MCF 10A (cell line): Measurements from ENCODE around the gene POLR3E. TPM values are rescaled to one million over a fixed set of nuclear protein-coding genes. Genes with fewer than 3 reads are reported as not detected.

Source experiments
- BruUV-seq: library from RNA; stranded (reverse); fragments of 400-500 nt; replicated peaks from 2 replicates; lab custom pipeline; 2021; lab: Mats Ljungman, UMichigan
- CTCF ChIA-PET: fragments of 300-600 bp; sonication (Branson Sonifier 250); formaldehyde crosslinking; extraction: SDS; loops from one replicate; lab custom pipeline; 2021; ENCODE audit warnings: antibody characterized with exemption, inconsistent platforms; lab: Yijun Ruan, JAX
- POLR2A ChIA-PET: fragments of 300-600, 350-650 bp; sonication (Branson Sonifier 250); formaldehyde crosslinking; extraction: SDS; loops from one replicate; lab custom pipeline; 2020; ENCODE audit warnings: antibody characterized with exemption, inconsistent platforms; lab: Yijun Ruan, JAX
- DNase-seq: peaks from one replicate; pipeline ENCODE4 v3.0.0-alpha.2; 2018; ENCODE audit not compliant: unreplicated experiment
- H3K27ac Mint-ChIP-seq: one replicate; pipeline ENCODE4 v1.8.0; 2022; ENCODE audit warnings: mild to moderate bottlenecking, low read depth, mixed read lengths; ENCODE audit not compliant: unreplicated experiment
- H3K27me3 Mint-ChIP-seq: one replicate; pipeline ENCODE4 v1.8.0; 2022; ENCODE audit warnings: mixed read lengths; ENCODE audit not compliant: insufficient read depth, unreplicated experiment
- H3K36me3 Mint-ChIP-seq: one replicate; pipeline ENCODE4 v1.8.0; 2022; ENCODE audit warnings: mild to moderate bottlenecking, moderate library complexity, mixed read lengths; ENCODE audit not compliant: insufficient read depth, unreplicated experiment
- H3K4me1 Mint-ChIP-seq: one replicate; pipeline ENCODE4 v1.8.0; 2022; ENCODE audit warnings: mixed read lengths; ENCODE audit not compliant: insufficient read depth, unreplicated experiment
- H3K4me3 Mint-ChIP-seq: one replicate; pipeline ENCODE4 v1.8.0; 2022; ENCODE audit warnings: mild to moderate bottlenecking, moderate library complexity, mixed read lengths; ENCODE audit not compliant: unreplicated experiment
- H3K9me3 Mint-ChIP-seq: one replicate; pipeline ENCODE4 v1.8.0; 2022; ENCODE audit warnings: mixed read lengths; ENCODE audit not compliant: unreplicated experiment
- CTCF ChIP-seq: fragments of 200-600 bp; IDR thresholded peaks from one replicate; pipeline ENCODE4 v1.8.0; 2022; ENCODE audit warnings: antibody characterized with exemption, mild to moderate bottlenecking; ENCODE audit not compliant: unreplicated experiment
- intact Hi-C: fragments of 100-400 bp; cut with micrococcal nuclease; formaldehyde crosslinking; loops from 2 replicates; pipeline ENCODE4 v1.14.1; 2022
- total RNA-seq: library from RNA; stranded (reverse); gene quantifications from 2 replicates; pipeline ENCODE4 v1.2.3, GENCODE V29; 2022

Gene POLR3E
- total RNA-seq, 1 experiment from 2014 or later = 73.8 TPM

- Mint-ChIP-seq H3K9me3 (no peaks in the 10 kb centered on the region), H3K4me1 (peaks cover 4% of the 10 kb centered on the region), H3K36me3 (peaks cover 8% of the 10 kb centered on the region), H3K4me3 (no peak overlapping the region), H3K27me3 (no peaks in the 10 kb centered on the region), H3K27ac (no peak overlapping the region)
- no peak for TF ChIP-seq CTCF
- POLR2A ChIA-PET = no interaction called here
- intact Hi-C loops = no loop called here
- no TSS peak for BruUV-seq
- CTCF ChIA-PET = no interaction called here
- DNase-seq = no peak
Observed at GRCh38 chr16:22383827-22384226, 86.6 kb downstream of the POLR3E start.

Other genes with a start within 250 kb of the POLR3E start
- gene VWA3A, start 204.9 kb upstream of the POLR3E start, total RNA-seq = 0.12 TPM in 1 of 2 replicates, not detected in the other
- gene SDR42E2, start 134.9 kb upstream of the POLR3E start, total RNA-seq = not detected in 2 replicates
- 15.0 and 15.9 TPM in 2 replicates for gene EEF2K, start 91.1 kb upstream of the POLR3E start, total RNA-seq
- gene CDR2, start 77.2 kb downstream of the POLR3E start, total RNA-seq = 20.0 and 23.9 TPM in 2 replicates
- gene NPIPB5, start 213.5 kb downstream of the POLR3E start, total RNA-seq = 271 and 272 TPM in 2 replicates